GM12892 (cell line): ENCODE data around the gene TMEM235.
A peak's percentile ranks its signal among the peaks of the same experiment; 100 is the strongest.
"Not testable (repeated sequence)": the region's sequence is repeated elsewhere in the genome, so short reads cannot be mapped to it uniquely, and the experiment has no call there.

Experiments
- DNase-seq: peaks from one replicate; pipeline ENCODE4 v3.0.0; 2011; ENCODE audit not compliant: insufficient read length
- FAIRE-seq: peaks from 2 replicates; lab custom pipeline; 2011; peaks lifted over from hg19 to GRCh38; lab: Jason Lieb, UNC
- POLR2A ChIP-seq: IDR thresholded peaks from 2 replicates; pipeline ENCODE4 v1.6.1; 2011; ENCODE audit warnings: low read depth, low read length, control low read depth
- POLR2AphosphoS5 ChIP-seq: IDR thresholded peaks from 2 replicates; pipeline ENCODE4 v1.6.1; 2011; ENCODE audit warnings: low read depth, low read length, control low read depth
- TAF1 ChIP-seq: IDR thresholded peaks from 2 replicates; pipeline ENCODE4 v1.6.1; 2011; ENCODE audit warnings: low read depth, mild to moderate bottlenecking, control low read depth, low read length, borderline replicate concordance

The TMEM235 gene

GRCh38 chr17:78233678-78234077 is 2.2 kb downstream of the TMEM235 start:
- DNase-seq, result no peak
- TF ChIP-seq POLR2AphosphoS5 (no peak), POLR2A (no peak), TAF1 (no peak)
- FAIRE-seq, result no peak

DNA sequence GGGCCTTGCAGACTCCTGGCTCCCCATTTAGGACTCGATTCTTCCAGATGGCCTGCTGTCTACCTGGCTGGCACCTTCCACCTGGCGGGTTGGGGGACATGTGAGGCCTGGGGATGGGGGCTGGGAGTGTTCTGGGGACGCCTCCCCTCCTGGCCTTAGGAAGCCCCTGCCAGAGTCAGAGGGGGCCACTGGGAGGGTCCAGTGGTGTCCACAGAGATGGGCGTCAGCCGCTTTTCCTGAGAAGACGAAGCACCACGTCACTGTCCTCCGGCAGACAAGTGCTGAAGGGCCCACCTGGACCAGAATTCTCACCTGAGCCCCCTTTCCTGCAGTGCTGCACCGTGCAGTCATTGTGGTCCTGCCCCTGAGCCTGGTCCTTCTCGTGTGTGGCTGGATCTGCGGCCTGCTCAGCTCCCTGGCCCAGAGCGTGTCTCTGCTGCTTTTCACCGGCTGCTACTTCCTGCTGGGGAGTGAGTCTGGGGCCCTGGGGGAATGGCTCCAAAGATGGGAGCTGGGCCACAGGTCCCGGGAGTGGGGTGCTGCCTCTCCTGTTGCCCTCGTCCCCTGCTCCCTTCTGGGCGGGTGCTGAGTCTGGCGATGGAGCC is 2.9 kb downstream of the TMEM235 start:
- FAIRE-seq, result no peak
- DNase-seq, result no peak
- no peak for TF ChIP-seq POLR2A

GRCh38 chr17:78235022-78235421 is 3.6 kb downstream of the TMEM235 start:
- FAIRE-seq, DNase-seq: not testable (repeated sequence)

DNA sequence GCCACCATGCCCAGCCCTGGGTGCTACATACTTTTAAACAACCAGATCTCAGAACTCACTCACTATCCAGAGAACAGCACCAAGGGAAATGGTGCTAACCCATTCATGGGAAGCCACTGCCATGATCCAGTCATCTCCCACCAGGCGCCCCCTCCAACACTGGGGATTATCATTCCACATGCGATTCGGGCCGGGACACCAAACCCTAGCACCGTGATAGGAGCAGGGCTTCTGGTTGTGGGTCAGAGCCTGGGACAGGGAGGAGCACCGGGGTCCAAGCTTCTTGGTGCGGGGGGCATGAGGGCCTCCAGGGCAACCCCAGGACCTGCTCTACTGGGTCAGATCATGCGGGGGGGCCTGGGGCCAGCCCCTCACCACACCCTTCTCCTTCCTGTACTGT is 4.5 kb downstream of the TMEM235 start:
- no peak for TF ChIP-seq POLR2A
- no peak for TF ChIP-seq TAF1
- no peak for TF ChIP-seq POLR2AphosphoS5
- FAIRE-seq (no peak), DNase-seq (no peak)

- FAIRE-seq, result no peak
- TF ChIP-seq POLR2A (no peak), POLR2AphosphoS5 (no peak), TAF1 (no peak)
These were observed 5.1 kb downstream of the TMEM235 start for GRCh38 chr17:78236362-78237127.

GRCh38 chr17:78237401-78238012 is 6.1 kb downstream of the TMEM235 start:
- no peak for TF ChIP-seq POLR2AphosphoS5
- TF ChIP-seq POLR2A, result no peak
- no peak for TF ChIP-seq TAF1
- no peak for FAIRE-seq
- no peak for DNase-seq

More at GRCh38 chr17:78236362-78237127, 5.1 kb downstream of the TMEM235 start:
- DNase-seq, result no peak

DNA sequence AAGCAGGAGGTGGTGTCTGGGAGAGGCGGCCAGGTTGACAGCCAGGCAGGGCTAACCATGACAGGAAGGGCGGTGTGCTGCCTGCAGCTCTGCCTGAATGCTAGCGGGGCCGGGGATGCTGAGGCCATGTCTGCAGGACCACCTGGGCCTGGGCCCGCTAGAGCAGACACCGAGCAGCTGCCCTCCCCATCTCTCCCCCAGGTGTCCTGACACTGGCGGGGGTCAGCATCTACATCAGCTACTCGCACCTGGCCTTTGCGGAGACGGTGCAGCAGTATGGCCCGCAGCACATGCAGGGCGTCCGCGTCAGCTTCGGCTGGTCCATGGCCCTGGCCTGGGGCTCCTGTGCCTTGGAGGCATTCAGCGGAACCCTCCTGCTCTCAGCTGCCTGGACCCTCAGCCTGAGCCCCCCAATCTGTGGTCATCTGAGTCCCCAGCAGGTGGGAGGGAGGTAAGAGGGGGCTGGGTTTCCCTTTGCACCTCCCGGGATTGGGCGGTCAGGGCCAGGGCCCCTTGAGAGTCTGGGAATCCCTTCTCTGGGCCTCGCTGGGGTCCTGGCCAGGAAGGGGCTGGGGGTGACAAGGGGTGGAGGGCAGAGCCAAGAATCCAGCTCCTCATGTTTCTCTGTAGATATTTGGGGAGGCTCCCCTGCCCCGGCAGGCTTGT is 7.5 kb downstream of the TMEM235 start:
- no peak for TF ChIP-seq POLR2AphosphoS5
- TF ChIP-seq POLR2A, result no peak
- no peak for TF ChIP-seq TAF1
- DNase-seq (no peak), FAIRE-seq (no peak)

- TF ChIP-seq POLR2AphosphoS5, result no peak
- no peak for TF ChIP-seq TAF1
- TF ChIP-seq POLR2A, result no peak
- no peak for FAIRE-seq
- no peak for DNase-seq
These were observed 8.1 kb downstream of the TMEM235 start for GRCh38 chr17:78239489-78239931.

GRCh38 chr17:78240012-78240655 is 8.7 kb downstream of the TMEM235 start:
- FAIRE-seq (no peak), DNase-seq (no peak)
- no peak for TF ChIP-seq POLR2A
- no peak for TF ChIP-seq TAF1
- TF ChIP-seq POLR2AphosphoS5, result no peak

DNA sequence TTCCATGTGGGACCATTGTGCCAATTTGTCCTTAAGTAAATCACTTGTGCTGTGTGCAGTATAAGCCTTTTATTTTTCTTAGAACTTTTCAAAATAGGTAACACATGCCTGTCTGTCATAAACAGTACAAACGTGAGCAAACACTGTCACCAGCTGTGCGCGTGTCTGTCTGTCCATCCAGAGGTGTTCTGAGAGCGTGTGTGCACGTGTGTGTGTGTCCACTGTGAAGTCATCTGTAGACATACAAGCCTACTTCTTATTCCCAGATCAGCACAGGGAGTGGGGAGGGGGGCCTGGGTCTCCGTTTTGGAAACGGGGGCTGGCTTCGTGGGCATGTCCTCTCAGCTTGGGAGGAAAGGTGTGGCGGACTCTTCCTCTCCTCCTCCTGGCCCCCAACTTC is 9.4 kb downstream of the TMEM235 start:
- TF ChIP-seq POLR2AphosphoS5, result no peak
- no peak for TF ChIP-seq POLR2A
- no peak for TF ChIP-seq TAF1
- FAIRE-seq (no peak), DNase-seq (no peak)

DNA sequence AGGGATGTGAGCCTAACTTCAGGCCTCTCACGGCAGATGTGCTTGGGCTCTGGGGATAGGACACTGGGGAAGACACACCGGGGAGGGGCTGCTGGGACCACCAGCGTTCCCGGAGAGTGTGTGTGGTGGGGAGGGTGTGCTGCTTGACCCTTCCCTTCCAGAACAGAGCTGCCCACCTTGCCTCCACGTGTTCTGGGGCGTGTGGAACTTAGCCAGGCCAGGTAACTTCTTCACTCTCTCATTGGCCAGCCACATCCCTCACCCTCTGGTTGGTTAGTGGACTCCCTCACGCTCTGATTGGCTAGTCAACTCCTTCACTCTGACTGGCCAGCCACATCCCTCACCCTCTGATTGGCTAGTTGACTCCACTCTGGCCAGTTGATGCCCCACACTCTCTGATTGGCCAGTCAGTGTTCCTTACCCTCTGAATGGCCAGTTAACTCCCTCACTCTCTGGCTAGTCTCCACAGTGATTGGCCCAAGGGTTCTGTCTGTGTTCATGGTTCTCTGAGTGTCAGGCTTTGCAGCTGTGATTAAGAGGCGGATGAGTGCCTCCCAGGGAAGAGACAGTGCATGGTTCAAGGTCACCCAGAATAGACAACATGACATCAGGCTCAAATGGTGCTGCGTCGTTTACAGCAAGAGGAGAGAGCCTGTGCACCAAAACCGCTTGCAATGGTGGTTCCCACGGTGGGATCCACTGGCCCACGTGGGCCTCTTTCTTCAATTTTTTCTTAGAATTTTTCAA is 10.0 kb downstream of the TMEM235 start:
- TF ChIP-seq POLR2A (no peak), POLR2AphosphoS5 (no peak), TAF1 (no peak)
- DNase-seq (no peak), FAIRE-seq (peak; percentile 57)
